GM12874 (cell line): ENCODE data around the gene KRTAP9-4.

ENCODE experiments used
- TF ChIP-seq, protein P1 (sequence below): IDR thresholded peaks from 2 replicates; pipeline ENCODE4 v1.5.1; 2011; ENCODE audit warnings: low read depth, mild to moderate bottlenecking, control low read depth, low read length, moderate library complexity; ENCODE audit not compliant: insufficient read depth

The KRTAP9-4 gene

DNA sequence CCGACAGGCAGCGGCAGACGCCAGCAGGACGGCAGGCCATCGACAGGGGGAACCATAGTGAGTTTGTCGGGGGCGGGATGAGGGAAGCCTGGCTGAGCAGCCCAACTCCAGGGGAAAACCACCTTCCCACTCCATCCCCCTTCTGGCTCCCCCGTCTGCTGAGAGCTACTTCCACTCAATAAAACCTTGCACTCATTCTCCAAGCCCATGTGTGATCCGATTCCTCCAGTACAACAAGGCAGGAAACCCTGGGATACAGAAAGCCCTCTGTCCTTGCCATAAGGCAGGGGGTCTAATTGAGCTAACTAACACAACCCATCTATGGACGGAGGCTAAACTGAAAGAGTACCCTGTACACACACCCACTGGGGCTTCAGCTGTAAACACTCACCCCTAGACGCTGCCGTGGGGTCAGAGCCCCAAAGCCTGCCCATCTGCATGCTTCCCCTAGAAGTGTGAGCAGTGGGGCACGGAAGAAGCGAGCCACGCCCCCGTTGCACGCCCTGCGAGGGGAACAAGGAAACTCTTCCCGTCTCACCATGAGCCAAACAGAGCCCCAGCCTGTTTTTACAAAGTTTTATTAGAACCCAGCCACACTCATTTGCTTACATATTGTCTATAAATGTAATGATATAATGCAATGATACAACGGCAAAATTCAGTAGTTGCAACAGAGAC is 49.1 kb downstream of the KRTAP9-4 start:
- TF ChIP-seq, protein P1, sequence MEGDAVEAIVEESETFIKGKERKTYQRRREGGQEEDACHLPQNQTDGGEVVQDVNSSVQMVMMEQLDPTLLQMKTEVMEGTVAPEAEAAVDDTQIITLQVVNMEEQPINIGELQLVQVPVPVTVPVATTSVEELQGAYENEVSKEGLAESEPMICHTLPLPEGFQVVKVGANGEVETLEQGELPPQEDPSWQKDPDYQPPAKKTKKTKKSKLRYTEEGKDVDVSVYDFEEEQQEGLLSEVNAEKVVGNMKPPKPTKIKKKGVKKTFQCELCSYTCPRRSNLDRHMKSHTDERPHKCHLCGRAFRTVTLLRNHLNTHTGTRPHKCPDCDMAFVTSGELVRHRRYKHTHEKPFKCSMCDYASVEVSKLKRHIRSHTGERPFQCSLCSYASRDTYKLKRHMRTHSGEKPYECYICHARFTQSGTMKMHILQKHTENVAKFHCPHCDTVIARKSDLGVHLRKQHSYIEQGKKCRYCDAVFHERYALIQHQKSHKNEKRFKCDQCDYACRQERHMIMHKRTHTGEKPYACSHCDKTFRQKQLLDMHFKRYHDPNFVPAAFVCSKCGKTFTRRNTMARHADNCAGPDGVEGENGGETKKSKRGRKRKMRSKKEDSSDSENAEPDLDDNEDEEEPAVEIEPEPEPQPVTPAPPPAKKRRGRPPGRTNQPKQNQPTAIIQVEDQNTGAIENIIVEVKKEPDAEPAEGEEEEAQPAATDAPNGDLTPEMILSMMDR: no peak
